HG02798 (cell line): ENCODE results near the gene TBXAS1.
"Not testable (repeated sequence)": the region's sequence is repeated elsewhere in the genome, so short reads cannot be mapped to it uniquely, and the experiment has no call there.

ENCODE experiments used
- ATAC-seq: cut with Tn5 transposase; IDR thresholded peaks from one replicate; pipeline ENCODE4 v1.9.1; 2021; ENCODE audit warnings: mild to moderate bottlenecking; ENCODE audit not compliant: unreplicated experiment, poor library complexity

Gene TBXAS1

GRCh38 chr7:139909379-139910050 lies 80.5 kb downstream of the TBXAS1 start:
- no peak for ATAC-seq

DNA sequence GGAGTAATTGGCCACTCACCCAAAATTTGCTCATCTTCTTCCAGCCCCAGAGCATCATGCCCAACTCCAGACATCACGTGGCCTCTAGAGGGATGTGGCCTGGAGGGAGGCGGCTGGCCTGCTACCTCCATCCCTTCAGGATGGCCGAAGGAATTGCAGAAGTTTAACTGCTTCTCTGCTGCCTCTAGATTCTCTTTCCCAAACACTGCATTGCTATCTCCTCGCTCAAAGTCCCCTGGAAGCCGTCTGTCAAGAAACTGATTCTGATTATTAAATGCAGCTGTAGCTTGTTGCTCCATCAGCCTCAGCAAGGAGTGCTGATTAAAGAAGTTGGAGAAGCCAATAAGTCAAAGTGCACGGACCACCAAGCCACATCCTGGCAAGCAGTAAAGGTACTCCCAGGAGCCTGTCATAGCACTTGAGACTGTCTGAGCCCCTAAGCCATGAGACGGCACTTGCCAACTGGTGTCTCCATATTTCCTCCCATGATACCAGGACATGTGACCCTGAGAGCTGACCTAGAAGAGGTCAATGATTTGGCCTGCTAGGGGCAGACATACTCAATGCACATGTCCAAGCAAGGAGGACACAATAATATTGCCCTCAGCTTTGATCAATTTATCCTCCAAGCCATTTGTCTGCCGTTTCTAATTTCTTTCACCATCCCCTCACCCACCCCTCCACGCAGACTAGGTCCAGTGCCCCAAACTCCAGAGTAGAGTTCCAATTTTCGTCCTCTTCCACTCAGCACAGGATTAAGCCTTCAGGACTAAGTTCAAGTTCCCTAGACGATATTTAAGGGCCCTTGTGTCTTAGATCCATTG lies 84.2 kb downstream of the TBXAS1 start:
- no peak for ATAC-seq

- no peak for ATAC-seq
These were observed 84.7 kb downstream of the TBXAS1 start for GRCh38 chr7:139913845-139914135.

DNA sequence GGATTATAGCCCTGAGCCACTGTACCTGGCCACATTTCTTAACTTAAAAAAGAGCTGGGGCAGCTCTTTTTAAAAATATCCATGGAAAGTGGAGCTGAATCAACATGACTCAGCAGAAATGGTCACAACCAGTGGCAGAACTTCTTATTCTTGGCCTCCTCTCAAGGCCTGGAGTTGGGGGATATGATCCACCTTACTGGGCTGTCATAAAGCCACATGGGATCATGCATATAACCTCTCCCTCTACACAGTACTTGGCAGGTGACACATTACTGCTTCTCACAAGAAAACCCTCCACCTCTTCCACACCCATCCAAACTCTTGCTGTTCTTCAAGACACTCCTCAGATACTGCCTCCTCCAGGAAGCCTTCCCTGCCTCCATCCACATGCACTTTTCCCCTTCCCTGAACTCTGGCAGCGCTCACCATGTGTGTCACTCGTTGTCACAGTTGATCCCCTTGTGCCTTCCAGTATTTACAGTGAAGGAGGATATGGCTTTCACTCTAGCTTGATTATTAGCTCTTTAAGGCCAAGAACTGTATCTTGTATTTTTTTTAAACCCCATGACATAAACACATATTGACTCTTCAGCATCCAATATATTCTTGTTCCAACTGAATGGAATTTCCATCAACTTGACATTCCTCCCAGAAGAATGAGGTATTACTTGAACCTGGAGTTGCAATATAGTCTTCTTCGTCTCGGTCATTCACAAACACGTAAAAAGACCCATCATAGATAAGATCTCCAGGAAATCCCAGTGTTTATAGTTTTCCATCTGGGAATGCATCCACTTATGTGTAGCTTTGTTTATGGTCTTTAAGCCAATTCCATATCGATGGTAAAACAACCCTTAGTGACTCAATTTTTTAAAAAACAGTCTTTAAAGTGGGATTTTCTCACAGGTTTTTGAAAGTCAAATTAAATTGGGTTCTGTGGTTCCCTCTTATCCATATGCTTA lies 85.5 kb downstream of the TBXAS1 start:
- ATAC-seq: no peak

- ATAC-seq: no peak
These were observed 86.3 kb downstream of the TBXAS1 start for GRCh38 chr7:139915268-139915863.

DNA sequence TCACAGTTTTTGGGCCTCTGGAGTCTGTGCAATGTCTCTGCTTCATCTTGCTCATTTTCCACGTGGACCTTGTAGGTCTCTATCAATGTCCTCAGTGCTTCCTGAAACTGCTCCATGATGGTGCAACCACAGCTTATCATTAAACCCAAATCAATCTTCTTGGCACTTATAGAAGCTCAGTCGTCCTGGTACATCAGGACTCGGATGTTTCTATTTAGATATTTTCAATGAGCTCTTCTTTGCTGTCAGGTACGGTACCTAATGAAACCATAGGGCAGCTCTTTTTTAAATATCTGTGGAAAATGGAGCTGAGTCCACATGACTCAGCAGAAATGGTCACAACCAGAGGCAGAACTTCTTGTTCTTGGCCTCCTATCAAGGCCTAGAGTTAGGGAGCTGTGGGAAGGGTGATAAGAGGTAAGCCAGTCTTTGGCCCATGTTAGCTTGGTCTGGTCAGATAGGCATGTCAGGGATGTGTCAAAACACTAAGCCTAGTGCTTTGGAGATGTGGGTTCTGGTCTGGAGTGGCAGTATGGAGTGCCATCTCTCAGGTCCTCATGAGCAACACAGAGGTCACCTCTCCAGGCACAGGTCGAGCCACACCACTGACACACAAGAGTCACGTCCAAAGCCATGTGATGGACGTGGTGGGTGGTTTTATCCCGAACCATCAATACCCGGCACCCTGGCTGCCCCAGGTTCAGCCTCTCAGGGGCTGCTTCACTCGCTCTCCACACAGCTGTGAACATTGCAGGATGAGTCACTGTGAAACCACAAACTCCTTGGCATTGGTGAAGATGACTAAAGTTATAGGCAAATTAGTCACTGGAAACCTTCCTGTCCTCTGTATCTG lies 87.0 kb downstream of the TBXAS1 start:
- ATAC-seq: peak; percentile 87

DNA sequence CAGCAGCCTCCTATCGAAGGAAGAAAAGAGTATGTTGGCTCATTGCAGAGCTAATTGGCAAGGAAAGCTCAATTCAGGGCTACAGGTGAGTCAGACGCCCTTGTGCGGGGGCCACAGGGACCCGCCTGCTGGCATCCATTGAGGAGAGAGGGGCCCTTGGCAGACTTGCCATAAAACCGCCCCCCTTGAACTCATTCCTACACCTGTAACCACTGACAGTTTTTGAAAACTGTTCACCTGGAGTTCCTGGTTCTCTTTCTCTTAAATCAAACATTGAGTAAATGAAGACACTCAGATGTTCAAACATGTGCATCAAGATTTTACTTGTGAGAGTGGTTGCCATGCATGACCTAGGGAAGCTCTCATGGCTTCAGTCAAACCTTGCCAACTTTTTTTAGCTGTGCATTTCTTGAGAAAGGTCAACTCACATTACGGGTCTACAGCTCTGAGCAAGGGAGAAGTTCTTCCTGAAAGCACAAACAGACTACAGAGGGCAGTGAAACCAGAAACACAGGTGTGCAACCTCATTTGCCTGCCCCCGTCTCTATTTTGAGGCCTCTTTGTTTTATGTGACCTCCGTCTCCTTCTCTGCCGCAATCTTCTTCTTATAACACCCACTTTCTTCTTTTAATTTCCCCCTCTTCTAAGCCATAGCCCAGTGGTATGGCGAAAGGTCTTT lies 87.8 kb downstream of the TBXAS1 start:
- peak; percentile 82 for ATAC-seq

- ATAC-seq: no peak
These were observed 88.8 kb downstream of the TBXAS1 start for GRCh38 chr7:139917851-139918250.

DNA sequence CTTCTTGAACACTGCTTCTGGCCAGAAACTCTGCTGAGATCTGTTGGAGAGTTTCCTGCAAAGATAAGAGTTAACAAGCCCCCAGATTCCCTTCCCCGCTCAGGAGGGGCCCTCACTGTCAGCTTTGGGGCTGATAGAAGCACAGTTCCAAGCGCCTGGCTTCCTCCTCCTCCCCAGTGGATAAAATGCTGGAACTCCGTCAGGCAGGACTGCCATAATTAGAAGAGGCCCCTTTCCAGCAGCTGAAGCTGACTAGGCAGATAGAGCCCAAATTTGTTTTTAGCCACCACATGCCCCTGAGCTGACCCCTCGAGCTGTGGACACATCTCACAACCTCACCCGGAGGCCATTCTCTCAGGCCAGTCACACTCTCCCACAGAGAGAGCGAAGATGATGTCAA lies 89.4 kb downstream of the TBXAS1 start:
- ATAC-seq: no peak

DNA sequence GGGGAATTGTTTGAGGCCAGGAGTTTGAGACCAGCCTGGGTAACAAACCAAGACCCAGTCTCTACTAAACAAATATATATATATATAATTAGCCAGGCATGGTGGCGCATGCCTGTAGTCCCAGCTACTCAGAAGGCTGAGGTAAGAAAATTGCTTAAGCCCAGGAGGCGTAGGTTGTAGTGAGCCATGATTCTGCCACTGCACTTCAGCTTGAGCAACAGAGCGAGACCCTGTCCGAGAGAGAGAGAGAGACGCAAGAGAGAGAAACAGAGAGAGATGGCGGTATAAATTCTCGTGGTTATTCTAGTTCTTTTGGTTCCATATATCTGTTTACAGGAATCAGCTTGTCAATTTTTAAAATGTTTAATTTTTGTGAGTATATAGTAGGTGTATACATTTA lies 94.0 kb downstream of the TBXAS1 start:
- no peak for ATAC-seq

- no peak for ATAC-seq
These were observed 95.4 kb downstream of the TBXAS1 start for GRCh38 chr7:139924461-139924860.

GRCh38 chr7:139929221-139929620 lies 100.2 kb downstream of the TBXAS1 start:
- not testable (repeated sequence) for ATAC-seq

DNA sequence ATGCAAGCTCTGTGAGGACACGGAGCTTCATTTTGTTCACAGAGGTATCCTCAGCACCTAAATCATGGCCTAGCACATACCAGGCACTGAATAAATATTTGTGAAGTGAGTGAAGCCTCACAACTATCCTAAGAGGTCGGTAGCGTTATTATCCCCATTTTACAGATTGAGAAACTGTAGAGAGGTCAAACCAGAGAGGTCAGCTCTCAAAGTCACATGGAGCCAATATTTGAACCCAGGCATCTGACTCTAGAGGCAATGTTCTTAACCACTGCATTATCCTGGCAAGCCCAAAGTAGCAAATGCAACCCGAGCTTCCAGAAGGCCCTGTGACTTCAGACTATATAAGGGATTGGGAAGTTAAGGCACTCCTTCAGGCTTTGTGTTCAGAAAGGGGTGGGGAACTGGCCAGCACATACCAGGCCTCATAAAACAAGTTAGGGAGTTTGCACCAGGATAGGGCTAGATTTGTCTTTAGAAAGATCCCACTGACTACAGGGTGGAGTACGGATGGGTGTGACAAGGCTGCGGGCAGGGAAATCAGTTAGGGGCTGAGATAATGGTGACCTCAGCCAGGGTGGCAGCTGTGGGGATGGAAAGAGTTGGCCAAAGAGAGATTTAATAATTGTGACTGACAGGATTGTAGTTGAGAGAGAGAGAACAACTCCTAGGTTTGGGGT lies 101.4 kb downstream of the TBXAS1 start:
- no peak for ATAC-seq

DNA sequence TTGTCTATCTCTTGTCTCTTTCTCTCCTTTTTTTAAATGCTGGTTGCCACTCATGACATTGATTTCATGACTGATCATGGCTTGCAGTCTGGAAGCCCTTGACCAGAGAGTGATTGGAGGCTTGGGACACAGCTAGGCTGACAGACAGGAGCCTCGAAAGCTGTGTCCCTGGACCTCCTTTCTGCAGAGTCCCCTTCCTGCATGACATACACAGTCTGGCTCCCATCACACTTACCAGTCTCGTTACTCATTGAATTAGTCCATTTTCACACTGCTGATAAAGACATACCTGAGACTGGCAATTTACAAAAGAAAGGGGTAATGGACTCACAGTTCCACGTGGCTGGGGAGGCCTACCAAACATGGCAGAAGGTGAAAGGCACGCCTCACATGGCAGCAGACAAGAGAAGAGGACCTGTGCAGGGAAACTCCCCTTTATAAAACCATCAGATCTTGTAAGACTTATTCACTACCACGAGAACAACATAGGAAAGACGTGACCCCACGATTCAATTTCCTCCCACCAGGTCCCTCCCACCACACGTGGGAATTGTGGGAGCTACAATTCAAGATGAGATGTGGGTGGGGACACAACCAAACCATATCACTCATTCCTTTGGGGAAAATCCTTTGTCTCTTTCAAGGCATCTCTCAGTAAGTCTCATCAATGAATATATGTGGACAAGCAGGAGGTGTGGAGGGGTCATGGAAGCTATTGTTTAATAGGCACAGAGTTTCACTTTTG lies 102.3 kb downstream of the TBXAS1 start:
- ATAC-seq: no peak

DNA sequence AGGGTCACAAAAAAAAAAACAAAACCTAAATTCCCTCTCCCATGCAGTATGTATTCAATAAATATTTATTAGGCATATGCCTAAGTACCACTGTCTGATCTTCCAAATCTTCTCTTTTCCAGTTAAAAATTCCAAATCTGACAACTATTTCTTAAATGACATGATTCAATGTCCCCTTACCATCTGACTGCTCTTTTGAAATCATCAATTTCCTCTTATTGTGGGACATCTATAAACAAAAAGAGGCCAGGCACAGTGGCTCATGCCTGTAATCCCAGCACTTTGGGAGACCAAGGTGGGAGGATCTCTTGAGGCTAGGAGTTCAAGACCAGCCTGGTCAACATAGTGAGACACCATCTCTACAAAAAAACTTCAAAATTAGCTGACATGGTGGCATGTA lies 103.5 kb downstream of the TBXAS1 start:
- no peak for ATAC-seq

DNA sequence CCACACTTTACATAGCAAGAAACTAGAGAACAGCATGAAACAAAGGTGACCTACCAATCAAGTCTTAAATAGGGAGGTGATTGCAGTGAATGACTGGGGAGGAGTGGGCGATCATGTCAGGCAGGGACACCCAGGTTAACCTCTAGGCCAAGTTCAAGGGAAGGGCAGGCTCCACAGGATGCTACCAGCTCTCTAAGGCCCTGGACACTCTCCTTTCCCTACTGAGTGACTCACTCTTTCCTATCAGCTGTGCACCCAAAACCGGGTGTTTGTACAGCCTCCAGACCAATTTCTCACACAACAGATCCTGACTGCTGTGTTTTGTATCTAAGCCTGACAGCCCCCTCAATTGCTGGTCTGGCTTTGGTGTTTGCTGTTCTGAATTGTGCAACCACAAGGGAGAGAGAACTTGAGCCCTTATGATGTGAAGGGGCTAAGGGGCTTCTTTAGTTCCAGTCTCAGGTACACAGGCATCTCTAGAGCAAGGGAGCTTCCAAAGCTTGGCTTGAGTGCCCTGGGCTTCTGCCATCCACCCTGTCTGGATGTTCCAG lies 107.8 kb downstream of the TBXAS1 start:
- ATAC-seq: no peak

DNA sequence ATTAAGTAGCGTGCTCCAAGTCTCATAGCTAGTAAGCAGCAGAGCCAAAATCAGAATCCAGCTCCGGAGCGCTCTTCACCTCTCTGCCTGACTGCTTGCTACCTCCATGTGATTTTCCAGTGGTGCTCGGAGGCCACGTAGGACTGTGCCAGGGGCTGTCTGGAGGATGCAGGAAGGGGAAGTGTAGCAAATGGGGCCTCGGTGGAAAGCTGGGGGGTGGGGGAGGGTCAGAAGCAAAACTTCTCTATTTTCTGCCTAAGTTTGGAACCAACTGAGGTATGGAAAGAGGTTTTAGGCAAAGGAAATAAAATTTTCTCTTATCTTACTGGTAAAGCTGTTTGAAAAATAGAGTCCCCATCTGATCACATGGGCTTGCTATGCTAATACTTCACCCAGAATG lies 108.7 kb downstream of the TBXAS1 start:
- no peak for ATAC-seq

DNA sequence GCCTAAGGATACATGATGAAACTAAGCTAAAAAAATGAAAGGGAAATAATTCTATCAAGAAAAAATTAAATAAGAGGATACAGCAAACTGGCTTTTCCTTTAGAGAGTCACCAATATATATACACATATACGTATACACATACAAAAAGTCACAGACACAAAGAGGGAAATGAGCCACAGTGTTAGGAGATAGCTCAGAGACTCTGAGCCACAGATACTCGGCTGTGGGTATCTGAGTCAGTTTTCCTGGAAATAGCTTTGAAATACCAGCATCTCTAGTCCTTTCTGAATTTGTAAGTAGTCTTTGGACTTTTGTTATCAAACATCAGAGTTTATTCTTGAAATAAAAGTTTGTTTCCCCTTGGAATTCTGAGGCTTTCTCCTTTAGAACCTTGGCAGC lies 111.8 kb downstream of the TBXAS1 start:
- ATAC-seq: no peak
